Panc1 (cell line): ENCODE results near the gene PRKCD. TPM values are rescaled to one million over a fixed set of nuclear protein-coding genes. Genes with fewer than 3 reads are reported as not detected.

Source experiments
- ATAC-seq: fragments of 200-7000 bp; cut with Tn5 transposase; 2 replicates; pipeline ENCODE4 v1.9.1; 2020; ENCODE audit warnings: mild to moderate bottlenecking, moderate library complexity
- BruUV-seq: library from RNA; stranded (reverse); fragments of 400-500 nt; replicated peaks from 2 replicates; lab custom pipeline; 2021; lab: Mats Ljungman, UMichigan
- CTCF ChIA-PET: fragments of 300-600 bp; sonication (Branson Sonifier 250); formaldehyde crosslinking; loops from one replicate; lab custom pipeline; 2022; ENCODE audit warnings: antibody characterized with exemption; lab: Charles Lee
- POLR2A ChIA-PET: fragments of 300-600 bp; sonication (Branson Sonifier 250); formaldehyde crosslinking; loops from one replicate; lab custom pipeline; 2022; ENCODE audit warnings: antibody characterized with exemption; lab: Charles Lee
- DNase-seq: peaks from one replicate; pipeline ENCODE4 v3.0.0-alpha.2; 2010; ENCODE audit warnings: low read depth, low spot score
- H3K27ac ChIP-seq: 2 replicates; pipeline ENCODE4 v1.5.1; 2011; ENCODE audit warnings: mild to moderate bottlenecking, low read length, inconsistent platforms
- H3K27me3 ChIP-seq: fragments of 200-500 bp; sonication (Bioruptor generic); 2 replicates; pipeline ENCODE4 v1.6.0; 2014; ENCODE audit warnings: low read length, inconsistent platforms; ENCODE audit not compliant: control insufficient read depth, insufficient read depth
- H3K36me3 ChIP-seq: fragments of 200-500 bp; sonication (Bioruptor generic); 2 replicates; pipeline ENCODE4 v1.5.1; 2014; ENCODE audit warnings: inconsistent platforms, mild to moderate bottlenecking, low read length, moderate library complexity; ENCODE audit not compliant: control insufficient read depth, insufficient read depth
- H3K4me1 ChIP-seq: 2 replicates; pipeline ENCODE4 v1.5.1; 2011; ENCODE audit warnings: inconsistent platforms, mild to moderate bottlenecking, low read length, moderate library complexity; ENCODE audit not compliant: control insufficient read depth, insufficient read depth
- H3K4me3 ChIP-seq, 2 experiments: 2 replicates each; pipeline ENCODE4 v1.5.1; 2011 to 2012; ENCODE audit warnings: low read depth in 2 of 2, low read length in 2 of 2, mild to moderate bottlenecking in 2 of 2, inconsistent platforms in 1 of 2, moderate library complexity in 1 of 2
- H3K9me3 ChIP-seq: fragments of 200-500 bp; sonication (Bioruptor generic); 2 replicates; pipeline ENCODE4 v1.5.1; 2014; ENCODE audit warnings: low read depth, mild to moderate bottlenecking, inconsistent platforms, low read length, moderate library complexity; ENCODE audit not compliant: control insufficient read depth, insufficient read depth
- POLR2AphosphoS5 ChIP-seq: IDR thresholded peaks from 2 replicates; pipeline ENCODE4 v1.6.1; 2012; ENCODE audit warnings: mild to moderate bottlenecking, low read depth, low read length, moderate library complexity
- SIN3A ChIP-seq: IDR thresholded peaks from 2 replicates; pipeline ENCODE4 v1.6.1; 2012; ENCODE audit warnings: low read depth, mild to moderate bottlenecking, low read length, moderate library complexity, borderline replicate concordance; ENCODE audit not compliant: insufficient read depth
- TCF7L2 ChIP-seq: IDR thresholded peaks from 2 replicates; pipeline ENCODE4 v1.6.1; 2011; ENCODE audit warnings: mild to moderate bottlenecking, low read depth, low read length, inconsistent platforms
- in situ Hi-C: cut with HindIII; loops from 2 replicates; pipeline ENCODE4 v1.10.0; 2016; ENCODE audit warnings: low sequenced_read_pairs, low pct_unique_long_range_greater_than_20kb
- intact Hi-C: fragments of 100-400 bp; cut with micrococcal nuclease; formaldehyde crosslinking; loops from one replicate; pipeline ENCODE4 v1.10.0; 2022; ENCODE audit not compliant: unreplicated experiment
- total RNA-seq: library from RNA; stranded (reverse); gene quantifications from one replicate; pipeline ENCODE4 v1.2.1, GENCODE V29; 2021; ENCODE audit not compliant: unreplicated experiment
- TF ChIP-seq, protein P1 (sequence below), 2 experiments: IDR thresholded peaks; 2 replicates each; pipeline ENCODE4 v1.6.1; 2011 to 2012; ENCODE audit warnings: low read depth in 2 of 2, control low read depth in 1 of 2, low read length in 1 of 2, mild to moderate bottlenecking in 1 of 2, moderate library complexity in 1 of 2; ENCODE audit not compliant: insufficient read depth in 1 of 2
- TF ChIP-seq, protein P2 (sequence below): fragments of 450-650 bp; IDR thresholded peaks from 2 replicates; pipeline ENCODE4 v1.5.1; 2017; ENCODE audit warnings: mild to moderate bottlenecking

The PRKCD gene
- total RNA-seq, 1 experiment from 2014 or later, result 14.0 TPM

DNA sequence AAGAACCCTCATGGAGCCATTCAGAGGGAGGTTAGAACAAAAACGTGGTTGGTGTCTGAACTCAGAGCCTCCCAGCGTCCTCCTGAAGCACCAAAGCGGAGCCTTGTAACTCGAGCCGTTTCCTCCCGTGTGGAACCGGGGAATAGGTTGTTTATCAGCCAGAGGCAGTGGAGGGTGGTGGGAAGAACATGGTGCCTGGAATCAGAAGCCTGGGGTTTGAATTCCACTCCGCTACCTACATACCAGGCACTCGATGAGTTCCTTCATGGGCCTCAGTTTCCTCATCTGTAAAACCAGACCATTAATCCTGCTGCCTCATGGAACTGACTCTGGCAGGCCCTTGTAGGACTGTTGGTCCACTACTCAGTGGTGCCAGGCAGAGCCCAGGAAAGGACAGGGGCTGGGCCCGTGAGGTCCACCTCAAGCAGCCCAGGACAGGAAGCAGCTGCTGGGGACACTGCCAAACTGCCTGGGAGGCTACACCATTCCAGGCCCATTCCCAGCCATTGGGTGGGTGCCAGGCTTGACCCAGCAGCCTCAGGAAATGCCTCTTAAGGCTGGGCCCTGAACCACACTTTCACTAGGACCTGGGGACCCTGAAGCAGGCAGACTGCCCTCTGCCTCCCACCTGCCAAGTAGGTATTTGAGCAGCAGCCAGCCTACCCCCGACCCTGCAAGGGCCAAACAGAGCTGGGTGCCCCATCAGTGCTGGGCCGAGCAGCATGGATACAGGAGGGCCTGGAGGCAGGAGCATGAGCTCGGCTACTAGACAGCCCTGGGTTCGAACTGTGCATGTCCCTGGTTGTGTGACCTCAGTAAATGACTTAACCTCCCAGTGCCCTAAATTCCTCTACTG lies 33.4 kb downstream of the PRKCD start:
- POLR2A ChIA-PET, result no interaction called here
- no peak for ATAC-seq
- intact Hi-C loops, result loop anchor here (1.0 kb wide), 1 partner anchor 80 kb away; no protein-coding TSS in a partner anchor

DNA sequence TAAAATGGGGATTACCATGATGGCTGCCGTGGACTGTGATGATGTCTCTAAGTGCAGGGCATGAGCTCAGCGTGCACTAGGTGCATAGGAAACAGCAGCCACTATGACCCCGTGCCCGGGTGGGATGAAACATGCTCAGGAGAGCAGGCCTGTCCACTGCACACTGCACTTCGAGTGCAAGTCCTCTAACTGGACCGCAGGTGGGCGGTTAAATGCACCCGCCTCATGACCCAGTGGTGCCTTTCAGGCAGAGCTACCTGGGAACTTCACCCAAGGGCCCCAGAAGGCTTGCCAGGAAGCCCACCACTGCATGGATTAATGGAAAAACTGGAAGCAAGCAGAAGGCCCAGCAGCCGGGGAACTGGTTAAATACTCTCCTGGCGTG lies 34.0 kb downstream of the PRKCD start:
- CTCF ChIA-PET, result interaction anchor here (2.0 kb wide), 1 partner anchor 61 kb away, joined by 9 read pairs; no protein-coding TSS in a partner anchor
- H3K36me3 ChIP-seq, result no peaks in the 10 kb centered on the region
- no peaks in the 10 kb centered on the region for H3K27me3 ChIP-seq
- peaks cover 3% of the 10 kb centered on the region; the same call in 1 of the 2 replicates for H3K4me1 ChIP-seq
- ATAC-seq, result no peak
- BruUV-seq, result no TSS peak
- no peaks in the 10 kb centered on the region for H3K9me3 ChIP-seq
- no peak for DNase-seq
- no peak overlapping the region for H3K4me3 ChIP-seq
- TF ChIP-seq, protein P1, sequence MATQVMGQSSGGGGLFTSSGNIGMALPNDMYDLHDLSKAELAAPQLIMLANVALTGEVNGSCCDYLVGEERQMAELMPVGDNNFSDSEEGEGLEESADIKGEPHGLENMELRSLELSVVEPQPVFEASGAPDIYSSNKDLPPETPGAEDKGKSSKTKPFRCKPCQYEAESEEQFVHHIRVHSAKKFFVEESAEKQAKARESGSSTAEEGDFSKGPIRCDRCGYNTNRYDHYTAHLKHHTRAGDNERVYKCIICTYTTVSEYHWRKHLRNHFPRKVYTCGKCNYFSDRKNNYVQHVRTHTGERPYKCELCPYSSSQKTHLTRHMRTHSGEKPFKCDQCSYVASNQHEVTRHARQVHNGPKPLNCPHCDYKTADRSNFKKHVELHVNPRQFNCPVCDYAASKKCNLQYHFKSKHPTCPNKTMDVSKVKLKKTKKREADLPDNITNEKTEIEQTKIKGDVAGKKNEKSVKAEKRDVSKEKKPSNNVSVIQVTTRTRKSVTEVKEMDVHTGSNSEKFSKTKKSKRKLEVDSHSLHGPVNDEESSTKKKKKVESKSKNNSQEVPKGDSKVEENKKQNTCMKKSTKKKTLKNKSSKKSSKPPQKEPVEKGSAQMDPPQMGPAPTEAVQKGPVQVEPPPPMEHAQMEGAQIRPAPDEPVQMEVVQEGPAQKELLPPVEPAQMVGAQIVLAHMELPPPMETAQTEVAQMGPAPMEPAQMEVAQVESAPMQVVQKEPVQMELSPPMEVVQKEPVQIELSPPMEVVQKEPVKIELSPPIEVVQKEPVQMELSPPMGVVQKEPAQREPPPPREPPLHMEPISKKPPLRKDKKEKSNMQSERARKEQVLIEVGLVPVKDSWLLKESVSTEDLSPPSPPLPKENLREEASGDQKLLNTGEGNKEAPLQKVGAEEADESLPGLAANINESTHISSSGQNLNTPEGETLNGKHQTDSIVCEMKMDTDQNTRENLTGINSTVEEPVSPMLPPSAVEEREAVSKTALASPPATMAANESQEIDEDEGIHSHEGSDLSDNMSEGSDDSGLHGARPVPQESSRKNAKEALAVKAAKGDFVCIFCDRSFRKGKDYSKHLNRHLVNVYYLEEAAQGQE (IDR thresholded peaks at IDR 0.05; ENCODE audit: insufficient read depth in 1 of 2, low read depth in 2 of 2, low read length in 1 of 2), result no peak
- TF ChIP-seq POLR2AphosphoS5 (no peak), SIN3A (no peak), TCF7L2 (no peak)
- TF ChIP-seq, protein P2, sequence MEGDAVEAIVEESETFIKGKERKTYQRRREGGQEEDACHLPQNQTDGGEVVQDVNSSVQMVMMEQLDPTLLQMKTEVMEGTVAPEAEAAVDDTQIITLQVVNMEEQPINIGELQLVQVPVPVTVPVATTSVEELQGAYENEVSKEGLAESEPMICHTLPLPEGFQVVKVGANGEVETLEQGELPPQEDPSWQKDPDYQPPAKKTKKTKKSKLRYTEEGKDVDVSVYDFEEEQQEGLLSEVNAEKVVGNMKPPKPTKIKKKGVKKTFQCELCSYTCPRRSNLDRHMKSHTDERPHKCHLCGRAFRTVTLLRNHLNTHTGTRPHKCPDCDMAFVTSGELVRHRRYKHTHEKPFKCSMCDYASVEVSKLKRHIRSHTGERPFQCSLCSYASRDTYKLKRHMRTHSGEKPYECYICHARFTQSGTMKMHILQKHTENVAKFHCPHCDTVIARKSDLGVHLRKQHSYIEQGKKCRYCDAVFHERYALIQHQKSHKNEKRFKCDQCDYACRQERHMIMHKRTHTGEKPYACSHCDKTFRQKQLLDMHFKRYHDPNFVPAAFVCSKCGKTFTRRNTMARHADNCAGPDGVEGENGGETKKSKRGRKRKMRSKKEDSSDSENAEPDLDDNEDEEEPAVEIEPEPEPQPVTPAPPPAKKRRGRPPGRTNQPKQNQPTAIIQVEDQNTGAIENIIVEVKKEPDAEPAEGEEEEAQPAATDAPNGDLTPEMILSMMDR, result no peak
- intact Hi-C loops, result loop anchor here (1.0 kb wide), 1 partner anchor 81 kb away; no protein-coding TSS in a partner anchor
- no peak overlapping the region for H3K27ac ChIP-seq
- in situ Hi-C loops, result no loop called here
- POLR2A ChIA-PET, result no interaction called here

More for the DNA sequence above, 33.4 kb downstream of the PRKCD start:
- H3K27me3 ChIP-seq, result no peaks in the 10 kb centered on the region
- BruUV-seq, result no TSS peak
- DNase-seq, result no peak
- H3K4me1 ChIP-seq, result peaks cover 3% of the 10 kb centered on the region; the same call in 1 of the 2 replicates
- CTCF ChIA-PET, result no interaction called here
- H3K4me3 ChIP-seq, result no peak overlapping the region
- no peaks in the 10 kb centered on the region for H3K36me3 ChIP-seq
- no peaks in the 10 kb centered on the region for H3K9me3 ChIP-seq
- no peak overlapping the region for H3K27ac ChIP-seq
- TF ChIP-seq SIN3A, result no peak
- no peak for TF ChIP-seq TCF7L2
- TF ChIP-seq, protein P2, result no peak
- TF ChIP-seq POLR2AphosphoS5, result no peak
- TF ChIP-seq, protein P1 (IDR thresholded peaks at IDR 0.05; ENCODE audit: insufficient read depth in 1 of 2, low read depth in 2 of 2, low read length in 1 of 2), result no peak
- in situ Hi-C loops, result no loop called here
